NK-92 treated with Interleukin-12 subunit alpha and Interleukin-12 subunit beta, amount 100 ng/mL, for 24 hours (cell line): ENCODE results near the gene TENM4.

Experiments used
- DNase-seq: peaks from one replicate; lab custom pipeline; 2025; lab: John Stamatoyannopoulos, UW

The TENM4 gene

DNA sequence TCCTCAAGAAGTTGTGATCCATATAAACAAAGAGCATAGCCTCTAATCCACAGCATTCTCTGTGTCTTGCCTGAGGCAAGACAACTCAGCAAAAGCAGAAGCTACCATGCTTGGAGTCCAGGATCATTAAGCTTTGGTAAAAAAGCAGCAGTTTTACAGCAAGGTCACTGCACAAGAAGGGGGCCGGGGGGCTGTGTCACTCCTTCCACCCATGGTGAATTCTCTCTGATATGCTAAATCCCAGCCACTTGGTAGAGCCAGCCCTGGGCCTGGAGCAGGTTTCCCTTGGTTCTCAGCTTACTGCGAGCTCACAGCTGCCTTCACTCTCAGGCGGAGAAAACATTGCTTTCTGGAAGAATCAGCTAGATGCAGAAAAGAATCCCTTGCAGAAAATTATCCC, 144.7 kb downstream of the TENM4 start:
- no peak for DNase-seq

DNA sequence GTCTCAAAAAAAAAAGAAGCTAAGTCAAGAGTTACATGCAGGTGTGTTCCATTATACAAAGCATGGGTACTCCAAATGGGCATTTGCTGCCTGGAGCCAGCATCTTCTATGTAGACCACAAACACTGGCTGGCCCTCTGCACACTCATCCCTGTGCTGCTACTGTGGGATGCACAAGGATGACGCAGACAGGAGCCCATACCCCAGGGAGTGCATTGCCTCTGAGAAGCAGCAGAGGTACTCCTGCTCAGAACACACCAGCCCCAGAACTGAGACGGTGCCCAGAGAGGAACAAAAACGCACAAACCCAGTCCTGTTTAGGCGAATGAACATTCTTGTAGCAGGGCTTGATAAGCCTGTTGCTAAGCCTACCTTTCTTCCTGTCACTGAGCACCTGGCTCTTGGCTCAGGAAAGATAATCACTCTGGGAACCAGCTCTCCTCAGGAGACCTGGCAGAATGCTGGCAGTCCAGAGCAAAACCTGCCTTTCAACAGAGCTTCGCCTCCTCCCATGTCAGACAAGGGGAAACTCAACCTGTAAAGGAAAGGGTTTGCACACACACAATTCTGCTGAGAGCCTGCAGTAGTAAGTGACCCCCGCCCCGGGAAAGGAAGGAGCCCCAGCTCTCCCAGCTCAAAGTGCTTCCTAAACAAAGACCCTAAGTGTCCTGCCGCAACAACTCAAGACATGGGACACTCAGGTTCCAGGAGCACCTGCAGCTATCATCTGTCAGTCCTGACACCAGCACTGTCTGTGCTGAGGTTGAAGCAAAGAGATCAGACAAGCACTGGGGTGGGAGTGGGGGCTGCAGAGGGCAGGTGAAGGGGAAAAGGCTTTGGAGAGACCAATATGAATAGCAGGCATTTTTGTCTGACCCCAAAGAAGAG, 145.7 kb downstream of the TENM4 start:
- DNase-seq: no peak

DNA sequence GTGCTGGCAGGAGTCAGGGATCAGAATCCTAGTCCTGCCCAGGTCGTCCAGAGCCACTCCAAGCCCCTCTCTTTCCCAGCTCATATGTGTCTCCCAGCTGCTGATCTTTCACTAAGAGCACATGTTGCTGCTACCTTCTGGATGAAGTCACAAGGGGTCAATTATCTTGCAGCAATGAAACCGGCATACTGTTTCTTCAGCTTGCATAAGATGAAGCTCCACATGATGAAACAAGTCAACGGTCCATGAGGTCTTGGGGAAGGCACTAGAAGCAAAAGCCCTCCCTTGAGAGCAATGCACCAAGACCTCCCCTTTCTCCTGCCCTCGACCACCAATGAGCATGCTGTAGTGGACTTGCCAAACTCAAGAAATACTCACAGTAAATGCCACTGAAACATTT, 148.9 kb downstream of the TENM4 start:
- DNase-seq: no peak

DNA sequence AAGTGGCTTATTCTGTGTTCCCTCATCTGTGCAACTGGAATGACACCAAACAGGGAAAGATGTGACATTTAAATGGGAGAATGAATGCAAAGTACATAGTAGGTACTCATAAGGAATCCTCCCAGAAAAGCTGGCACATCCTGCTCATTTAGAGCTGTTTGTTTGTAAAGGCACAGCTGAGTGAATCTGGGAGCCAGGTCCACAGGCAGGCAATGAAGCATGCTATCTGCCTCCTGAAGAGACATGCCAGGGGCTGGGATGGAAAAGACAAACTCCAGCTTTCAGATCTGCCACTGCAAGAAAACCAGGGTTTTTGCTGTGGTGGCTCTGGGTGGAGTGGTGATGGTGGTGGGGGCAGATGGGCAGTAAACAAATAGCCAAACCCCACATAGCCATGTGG, 150.1 kb downstream of the TENM4 start:
- DNase-seq: no peak

DNA sequence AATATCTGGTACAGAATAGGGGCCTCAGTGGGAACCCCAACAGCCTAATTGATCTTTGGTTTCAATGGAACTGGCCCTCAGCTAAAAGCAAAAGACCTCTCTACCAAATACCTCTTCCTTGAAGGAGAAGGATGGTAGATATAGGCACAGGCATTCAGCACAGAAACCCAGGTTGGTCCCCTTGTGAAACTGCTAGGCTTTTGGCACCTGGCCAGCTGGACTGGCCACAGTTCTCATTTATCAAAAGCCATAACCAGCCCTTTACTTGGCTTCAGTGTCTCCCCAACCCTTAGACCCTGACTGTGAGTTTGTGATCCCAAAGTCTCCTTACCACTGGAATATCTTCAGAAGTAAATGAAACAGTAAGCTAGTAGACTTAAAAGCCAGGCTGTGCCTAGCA, 152.9 kb downstream of the TENM4 start:
- DNase-seq: no peak

DNA sequence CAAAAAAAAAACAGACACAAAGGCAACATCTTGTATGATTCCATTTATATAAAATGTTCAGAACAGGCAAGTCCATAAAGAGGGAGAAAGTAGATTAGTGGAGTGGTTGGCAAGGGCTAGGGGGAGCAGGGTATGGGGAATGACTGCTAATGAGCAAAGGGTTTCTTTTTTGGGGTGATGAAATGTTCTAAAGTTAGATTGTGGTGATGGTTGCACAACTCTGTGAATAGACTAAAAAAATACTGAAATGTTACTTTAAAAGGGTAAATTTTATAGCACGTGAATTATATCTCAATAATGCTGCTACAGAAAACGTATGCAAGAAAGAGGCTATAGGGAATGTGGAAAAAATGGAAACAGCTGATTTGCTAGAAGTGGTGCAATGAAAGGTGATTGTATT, 155.1 kb downstream of the TENM4 start:
- DNase-seq: no peak

DNA sequence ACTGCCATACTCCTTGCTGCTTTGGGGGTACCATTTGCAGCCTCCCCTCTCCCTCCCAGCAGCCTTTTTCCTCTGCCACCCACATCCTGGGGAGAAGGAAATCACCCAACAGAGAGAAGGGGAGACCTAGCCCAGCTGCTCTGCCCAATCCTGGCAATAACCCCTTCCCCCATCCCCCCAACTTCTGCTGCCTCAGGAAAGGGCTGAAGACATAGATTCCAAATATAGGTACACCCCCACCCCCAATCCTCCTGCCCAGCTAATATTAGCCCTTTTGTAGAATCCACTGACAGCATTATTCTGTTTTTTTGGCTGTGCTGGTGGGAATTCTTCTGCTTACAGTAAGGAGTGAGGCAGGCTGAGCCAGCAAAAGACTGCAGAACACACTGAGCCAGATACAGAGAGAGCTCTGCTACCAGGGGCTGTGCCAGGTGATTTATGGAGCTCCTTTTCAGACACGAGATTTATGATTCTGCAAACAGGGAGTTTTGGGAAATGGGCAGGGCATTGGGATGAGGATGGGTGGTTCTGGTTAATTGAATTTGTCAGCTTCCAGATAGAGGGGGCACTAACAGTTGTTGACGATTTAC, 164.0 kb downstream of the TENM4 start:
- DNase-seq: no peak

DNA sequence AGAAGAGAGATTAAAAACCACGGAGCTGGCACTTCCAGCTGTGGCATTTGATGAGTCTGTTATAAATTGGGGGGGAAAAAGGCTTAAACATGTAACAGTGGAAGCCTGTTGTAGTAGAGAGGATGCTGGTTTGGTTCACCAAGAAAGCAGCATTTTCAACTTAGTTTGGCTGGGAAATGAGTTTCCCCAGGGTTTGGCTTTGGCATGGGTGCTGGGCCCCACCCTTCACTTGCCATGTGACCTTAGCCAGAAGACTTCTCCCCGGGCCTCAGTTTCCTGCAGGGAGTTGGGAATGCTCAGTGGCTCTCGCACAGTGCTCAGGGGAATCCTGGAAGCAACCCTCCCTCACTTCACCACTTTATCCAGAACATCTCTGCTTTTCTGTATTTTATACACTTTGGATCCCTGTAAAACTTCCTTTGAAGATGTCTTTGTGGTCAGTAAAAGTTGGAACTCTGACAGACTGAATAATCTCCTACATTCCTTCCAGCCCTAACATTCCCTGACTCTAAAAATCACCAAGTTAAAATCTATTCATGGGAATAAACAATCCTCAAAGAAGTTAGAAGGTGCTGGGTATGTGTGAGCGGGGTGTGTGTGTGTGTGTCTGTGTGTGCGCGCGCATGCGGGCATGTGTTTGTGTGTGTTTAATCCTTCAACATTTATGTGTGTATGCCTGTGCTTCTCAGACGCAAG, 166.0 kb downstream of the TENM4 start:
- DNase-seq: no peak

DNA sequence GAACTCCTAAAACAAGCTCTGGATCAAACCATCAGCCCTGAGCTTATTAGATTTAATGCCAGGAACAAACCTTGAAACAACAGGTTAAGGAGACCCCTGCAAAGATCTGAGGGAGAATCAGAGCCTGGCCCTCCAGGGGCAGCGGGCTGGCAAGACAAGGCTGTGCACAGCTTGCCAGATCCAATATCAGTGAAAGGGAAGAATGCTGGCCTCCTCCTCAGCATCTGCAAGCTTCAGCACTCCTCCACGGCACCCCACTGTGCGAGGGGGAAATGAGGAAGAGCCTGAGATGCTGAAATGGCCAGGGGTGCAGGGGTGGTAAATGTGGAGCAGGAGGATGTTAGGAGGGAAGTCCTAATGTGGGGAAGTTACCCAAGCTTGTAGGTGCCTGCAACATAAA, 167.0 kb downstream of the TENM4 start:
- no peak for DNase-seq

DNA sequence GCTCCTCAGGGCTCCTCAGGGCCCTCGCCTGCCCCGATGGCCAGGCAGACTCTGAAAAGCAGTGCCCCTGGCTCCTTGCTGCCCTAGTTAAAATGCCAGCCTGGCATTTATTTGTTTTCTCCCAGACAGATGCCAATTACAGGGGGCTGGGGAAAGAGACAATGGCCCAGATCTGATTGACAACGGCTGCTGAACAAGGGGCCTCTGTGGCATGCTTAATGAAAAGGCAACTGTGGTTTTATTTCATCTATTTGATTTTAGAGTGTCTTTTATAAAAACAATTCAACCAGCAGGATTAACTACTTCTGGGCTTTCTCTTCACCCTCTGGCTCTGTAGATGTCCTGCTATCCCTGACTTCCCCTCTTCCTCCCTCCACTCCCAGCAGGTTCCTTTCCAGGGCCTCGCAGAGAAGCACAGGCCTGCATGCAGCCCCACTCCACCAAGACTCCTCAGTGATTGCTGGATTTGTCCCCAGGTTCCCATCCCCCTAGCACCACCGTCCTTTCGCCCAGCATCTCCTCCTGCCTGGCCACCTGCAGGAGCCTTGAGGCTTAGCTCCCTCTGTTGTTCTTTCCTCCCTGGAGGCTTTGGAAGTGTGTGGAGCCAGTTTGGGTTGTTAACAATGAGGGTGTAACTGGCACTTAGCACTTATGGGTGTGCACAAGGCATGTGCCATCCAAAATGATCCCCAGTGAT, 171.1 kb downstream of the TENM4 start:
- no peak for DNase-seq

DNA sequence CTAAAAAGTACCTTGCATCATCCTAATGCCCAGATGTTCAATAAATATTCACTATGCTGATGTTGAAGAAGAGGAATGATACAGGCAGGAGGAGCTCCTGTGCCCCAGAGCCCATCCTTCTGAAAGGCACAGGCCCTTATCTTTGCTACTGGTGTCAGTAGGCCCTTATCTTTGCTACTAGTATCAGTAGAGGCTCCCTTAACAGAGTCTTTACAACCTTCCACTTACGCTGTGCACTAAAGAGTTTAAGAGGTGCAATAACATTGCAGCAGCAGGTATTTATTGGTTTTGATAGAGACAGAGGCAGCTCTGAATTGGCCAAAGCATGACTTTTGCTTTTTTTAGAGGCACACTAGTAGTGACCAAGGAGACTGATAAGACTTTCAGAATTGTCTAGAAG, 174.4 kb downstream of the TENM4 start:
- DNase-seq: no peak

DNA sequence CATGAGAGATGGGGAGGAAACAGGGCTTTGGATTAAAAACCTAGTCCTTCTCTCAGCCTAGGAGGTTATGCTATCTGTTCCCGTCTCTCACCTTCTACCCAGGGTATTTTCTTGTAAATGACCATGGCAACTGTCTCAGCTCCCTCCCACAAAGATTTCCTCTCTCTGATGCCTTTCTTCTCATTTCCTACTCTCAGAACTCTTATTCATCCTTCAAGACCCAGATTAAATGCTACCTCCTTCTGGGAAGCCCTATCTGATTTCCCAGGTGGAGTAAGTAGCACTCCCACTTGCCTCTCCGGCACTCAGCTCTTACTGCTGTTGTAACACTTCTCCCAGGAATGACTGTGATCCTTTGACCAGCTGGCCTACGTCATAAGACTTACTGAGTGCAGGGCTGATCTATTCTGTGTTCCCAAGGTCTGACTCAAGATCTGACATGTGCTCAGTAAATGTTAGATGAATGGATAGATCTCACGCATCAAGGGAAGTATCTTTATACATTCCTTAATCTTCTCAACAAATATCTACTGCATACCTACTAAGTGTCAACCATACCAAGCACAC, 175.0 kb downstream of the TENM4 start:
- no peak for DNase-seq

DNA sequence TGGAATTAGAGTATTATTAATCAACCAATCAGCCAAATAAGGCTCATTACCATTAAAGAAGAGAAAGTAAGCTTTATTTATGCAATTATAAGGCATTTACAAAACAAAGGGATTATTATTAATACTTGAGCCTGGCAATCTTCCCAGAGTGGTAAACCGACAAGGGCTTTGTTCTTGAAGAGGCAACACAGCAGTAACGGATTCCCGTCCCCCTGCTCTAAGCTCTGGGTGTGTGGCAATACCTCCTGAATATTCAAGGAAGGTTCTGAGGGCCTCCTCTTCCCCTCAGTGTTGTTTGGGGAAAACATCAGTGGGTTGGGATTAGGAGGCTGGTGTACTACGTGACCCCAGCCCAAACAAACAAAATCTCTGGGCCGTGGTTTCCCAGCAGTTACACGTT, 176.5 kb downstream of the TENM4 start:
- no peak for DNase-seq

DNA sequence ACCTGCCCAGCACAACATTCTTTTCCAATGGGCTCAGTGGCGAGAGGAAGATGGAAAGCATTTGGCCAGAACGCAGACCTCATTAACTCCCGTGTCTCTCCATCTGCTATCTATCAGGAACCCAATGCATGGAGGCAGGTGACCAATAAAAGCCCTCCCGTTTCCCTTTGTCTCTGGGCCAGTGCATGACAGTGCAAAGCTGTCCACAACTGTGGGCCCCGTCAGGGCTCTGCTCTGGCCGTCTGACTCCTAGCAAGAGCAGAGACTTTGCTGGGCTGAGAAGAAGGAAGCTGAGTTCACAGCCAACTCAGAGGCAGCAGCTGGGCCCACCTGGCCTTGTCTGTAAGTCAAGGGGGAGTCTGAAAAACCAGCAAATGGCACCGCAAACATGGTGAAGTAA, 177.8 kb downstream of the TENM4 start:
- DNase-seq: no peak

DNA sequence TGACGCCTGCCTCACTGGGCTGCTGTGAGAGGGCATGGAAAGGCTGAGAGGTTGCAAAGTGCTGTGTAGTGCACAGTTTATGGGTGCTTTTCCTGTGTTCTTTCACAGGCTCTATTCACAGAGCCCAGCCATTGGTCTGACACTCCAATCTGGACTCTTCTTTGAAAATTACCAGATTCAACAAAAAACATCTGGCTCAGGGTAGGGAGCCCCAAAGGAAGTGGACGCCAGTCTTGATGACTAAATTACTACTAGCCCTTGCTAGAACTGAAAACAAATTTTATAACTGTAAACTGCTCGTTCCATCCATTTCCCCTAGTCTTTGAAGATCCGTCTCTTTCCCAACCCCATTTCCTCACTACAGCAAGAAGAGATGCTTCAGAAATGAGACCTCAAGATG, 178.6 kb downstream of the TENM4 start:
- DNase-seq: no peak

DNA sequence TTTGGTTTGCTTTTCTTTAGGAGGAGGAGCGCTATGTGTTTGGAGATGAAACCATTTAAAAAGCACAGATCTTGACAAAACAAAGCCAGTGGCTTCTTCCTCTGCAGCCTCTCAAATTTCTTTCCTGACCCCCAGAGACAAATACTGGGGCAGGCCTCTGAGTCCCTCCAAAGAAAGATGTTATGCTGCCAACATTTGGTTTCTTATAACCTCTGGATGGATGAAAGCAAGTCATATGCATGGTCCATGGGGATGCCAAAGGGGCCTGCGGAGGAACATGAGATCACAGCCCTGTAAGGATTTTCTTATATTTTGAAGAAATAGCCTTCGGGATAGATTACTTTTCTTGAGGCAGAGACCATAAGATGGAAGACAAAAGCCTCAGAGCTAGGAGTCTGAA, 179.1 kb downstream of the TENM4 start:
- no peak for DNase-seq

DNA sequence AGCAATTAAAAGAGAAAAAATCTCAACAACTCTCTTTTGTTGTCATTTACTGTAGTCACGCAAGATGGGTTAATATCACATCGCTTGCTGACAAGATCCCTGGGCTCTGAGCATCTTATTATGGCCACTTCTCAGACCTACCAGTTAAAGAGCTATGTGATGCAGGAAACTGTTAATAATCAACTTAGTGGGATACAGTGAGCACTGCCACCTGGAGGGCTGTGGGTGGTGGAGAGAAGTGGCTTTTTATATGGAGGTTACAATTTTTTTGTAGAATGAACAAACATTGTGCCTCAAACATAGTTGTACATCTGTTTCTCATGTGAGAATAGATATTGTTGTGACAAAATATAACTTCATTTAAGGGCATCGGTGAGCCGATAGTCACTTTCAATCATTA, 181.0 kb downstream of the TENM4 start:
- DNase-seq: no peak

DNA sequence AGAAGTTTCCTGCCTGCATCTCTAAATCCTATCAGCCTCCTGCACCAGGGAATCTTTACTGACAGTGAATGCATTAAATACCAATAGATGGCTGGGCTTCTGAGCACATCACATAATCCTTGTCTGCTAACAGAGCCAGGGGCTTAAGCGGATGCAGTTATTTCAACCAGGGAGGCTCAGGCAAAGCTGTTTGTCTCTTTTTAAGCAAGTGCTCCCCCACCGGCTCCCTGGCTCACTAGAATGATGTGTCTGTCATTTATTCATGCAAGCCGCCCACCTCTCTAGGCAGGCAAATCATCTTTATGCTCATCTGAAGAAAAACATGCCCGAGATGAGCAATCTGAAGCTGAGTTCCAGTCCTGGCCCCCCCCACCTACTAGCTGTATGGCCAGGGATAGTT, 182.3 kb downstream of the TENM4 start:
- no peak for DNase-seq

DNA sequence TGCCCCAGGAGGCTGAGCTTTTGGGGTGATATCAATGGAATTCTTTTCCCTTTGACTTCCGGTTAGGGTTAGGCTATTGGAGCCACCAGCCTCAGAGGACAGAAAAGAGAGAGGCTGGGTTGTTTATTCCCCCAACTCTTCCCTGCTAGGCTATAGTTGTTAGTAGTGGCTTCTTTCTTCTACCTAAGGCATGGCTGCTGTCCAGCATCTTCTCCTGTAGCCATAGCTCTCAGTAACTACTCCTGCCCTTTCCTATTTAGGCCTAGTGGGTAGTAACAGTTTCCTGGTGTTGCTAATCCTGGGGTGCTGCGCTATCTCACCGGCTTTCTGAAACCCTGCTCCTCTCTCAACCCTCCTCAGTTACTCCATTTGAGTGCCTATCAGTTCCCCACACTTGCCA, 184.9 kb downstream of the TENM4 start:
- DNase-seq: no peak

DNA sequence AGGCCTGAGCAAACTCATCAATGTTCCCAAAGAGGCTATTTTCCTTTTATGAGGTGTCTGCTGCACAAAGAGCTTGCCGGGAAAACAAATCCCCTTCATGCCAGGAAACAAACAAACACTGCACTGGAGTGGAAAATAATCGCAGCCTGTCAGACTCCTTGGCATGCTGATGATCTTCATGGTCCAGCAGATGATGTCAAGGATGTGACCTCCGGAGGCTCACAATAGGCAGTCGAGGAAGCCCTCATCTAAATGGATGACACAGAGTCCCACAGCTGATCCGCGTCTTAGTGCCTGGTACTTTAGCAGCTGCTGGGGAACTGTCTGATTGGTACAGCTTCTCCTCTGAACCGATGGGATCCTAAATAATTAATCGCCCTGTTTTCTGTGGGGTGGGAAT, 187.6 kb downstream of the TENM4 start:
- DNase-seq: no peak

DNA sequence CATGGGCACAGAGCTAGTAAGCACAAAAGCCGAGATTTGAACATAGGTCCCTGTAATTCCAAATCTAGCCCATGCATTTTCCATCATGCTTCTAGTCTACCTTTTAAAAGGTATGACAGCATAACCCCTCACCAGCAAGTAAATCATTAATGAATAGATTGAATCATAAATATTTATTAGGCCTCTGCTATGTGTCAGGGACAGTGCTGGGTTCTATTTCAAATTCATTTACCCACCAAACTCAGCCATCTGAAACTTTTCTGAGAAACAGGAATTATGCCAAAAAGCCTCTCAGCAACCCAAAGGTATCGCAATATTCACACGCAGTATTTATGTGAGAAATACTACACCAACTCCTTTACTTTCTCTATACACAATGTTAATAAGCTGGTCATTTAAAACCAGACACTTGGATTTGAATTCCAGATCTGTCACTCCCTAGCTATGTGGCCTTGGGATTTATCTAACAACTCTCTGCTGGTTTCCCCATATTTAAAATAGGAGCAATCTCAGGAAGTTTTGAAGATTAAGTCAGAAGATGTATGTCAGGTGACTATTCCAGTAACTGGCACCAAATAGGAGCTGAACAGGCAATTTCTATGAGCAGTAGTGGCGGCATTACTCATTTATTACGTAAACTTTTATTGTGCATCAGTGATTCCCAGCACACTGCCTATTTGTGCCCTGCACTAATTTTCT, 191.4 kb downstream of the TENM4 start:
- no peak for DNase-seq

DNA sequence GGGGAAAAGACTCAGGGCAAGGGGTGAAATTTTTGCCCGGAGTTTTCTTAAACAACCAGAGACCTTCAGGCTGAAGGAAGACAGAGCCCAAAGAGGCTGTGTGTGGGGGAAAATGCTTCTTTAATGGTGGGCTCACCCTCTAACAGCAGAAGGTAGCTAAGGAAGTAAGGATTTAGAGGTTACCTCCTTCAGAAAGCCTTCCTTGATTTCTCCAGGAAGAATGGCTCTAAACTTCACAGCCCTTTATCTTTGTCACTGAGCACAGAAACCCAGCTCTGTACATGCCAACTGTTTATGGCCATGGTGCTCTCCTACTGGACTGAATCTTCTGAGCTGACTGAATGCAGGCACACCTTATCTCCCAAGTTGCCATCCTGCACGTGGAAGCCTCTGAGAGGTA, 196.0 kb downstream of the TENM4 start:
- no peak for DNase-seq
